GM23338 (cell line): ENCODE results near the gene COL4A2.
A peak's percentile ranks its signal among the peaks of the same experiment; 100 is the strongest.

Experiments
- CTCF ChIP-seq, 2 experiments: fragments of 200-600 bp in 1 of 2; sonication (generic) in 1 of 2; conservative IDR thresholded peaks; 2 replicates each; pipeline versions ENCODE4 v1.5.1 to v1.6.1; 2016 to 2017; ENCODE audit warnings: antibody characterized with exemption in 2 of 2, low read depth in 2 of 2, mild to moderate bottlenecking in 2 of 2, moderate library complexity in 1 of 2
- POLR2AphosphoS5 ChIP-seq: IDR thresholded peaks from 2 replicates; pipeline ENCODE4 v1.6.1; 2016; ENCODE audit warnings: antibody characterized with exemption, low read depth

- TF ChIP-seq POLR2AphosphoS5 (no peak), CTCF (conservative IDR thresholded peaks at IDR 0.05; ENCODE audit: low read depth in 2 of 2) (peak in 1 of 2 experiments; percentile 16; a peak in 2 of 4 replicates)
Measured at GRCh38 chr13:110369400-110369799, 62.3 kb downstream of the COL4A2 start.
